ENCODE measurements around the gene DPP7.

DNA sequence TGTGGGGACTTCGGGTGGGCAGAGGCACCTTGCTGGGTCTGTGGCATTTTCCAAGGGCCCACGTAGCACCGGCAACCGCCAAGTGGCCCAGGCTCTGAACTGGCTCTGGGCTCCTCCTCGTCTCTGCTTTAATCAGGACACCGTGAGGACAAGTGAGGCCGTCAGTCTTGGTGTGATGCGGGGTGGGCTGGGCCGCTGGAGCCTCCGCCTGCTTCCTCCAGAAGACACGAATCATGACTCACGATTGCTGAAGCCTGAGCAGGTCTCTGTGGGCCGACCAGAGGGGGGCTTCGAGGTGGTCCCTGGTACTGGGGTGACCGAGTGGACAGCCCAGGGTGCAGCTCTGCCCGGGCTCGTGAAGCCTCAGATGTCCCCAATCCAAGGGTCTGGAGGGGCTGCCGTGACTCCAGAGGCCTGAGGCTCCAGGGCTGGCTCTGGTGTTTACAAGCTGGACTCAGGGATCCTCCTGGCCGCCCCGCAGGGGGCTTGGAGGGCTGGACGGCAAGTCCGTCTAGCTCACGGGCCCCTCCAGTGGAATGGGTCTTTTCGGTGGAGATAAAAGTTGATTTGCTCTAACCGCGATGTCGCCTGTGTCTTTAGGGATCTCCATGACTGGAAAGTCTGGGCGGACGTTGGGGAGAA lies 5.8 kb downstream of the DPP7 start:
- TF ChIP-seq, protein P1, sequence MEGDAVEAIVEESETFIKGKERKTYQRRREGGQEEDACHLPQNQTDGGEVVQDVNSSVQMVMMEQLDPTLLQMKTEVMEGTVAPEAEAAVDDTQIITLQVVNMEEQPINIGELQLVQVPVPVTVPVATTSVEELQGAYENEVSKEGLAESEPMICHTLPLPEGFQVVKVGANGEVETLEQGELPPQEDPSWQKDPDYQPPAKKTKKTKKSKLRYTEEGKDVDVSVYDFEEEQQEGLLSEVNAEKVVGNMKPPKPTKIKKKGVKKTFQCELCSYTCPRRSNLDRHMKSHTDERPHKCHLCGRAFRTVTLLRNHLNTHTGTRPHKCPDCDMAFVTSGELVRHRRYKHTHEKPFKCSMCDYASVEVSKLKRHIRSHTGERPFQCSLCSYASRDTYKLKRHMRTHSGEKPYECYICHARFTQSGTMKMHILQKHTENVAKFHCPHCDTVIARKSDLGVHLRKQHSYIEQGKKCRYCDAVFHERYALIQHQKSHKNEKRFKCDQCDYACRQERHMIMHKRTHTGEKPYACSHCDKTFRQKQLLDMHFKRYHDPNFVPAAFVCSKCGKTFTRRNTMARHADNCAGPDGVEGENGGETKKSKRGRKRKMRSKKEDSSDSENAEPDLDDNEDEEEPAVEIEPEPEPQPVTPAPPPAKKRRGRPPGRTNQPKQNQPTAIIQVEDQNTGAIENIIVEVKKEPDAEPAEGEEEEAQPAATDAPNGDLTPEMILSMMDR (IDR thresholded peaks at IDR 0.05; ENCODE audit: insufficient read depth, low read length): no peak
- TF ChIP-seq POLR2AphosphoS5 (IDR thresholded peaks at IDR 0.05; ENCODE audit: low read depth) (0 out of 2 replicates have a peak, but pooled peaks have one; percentile 13), REST (IDR thresholded peaks at IDR 0.05; ENCODE audit: insufficient replicate concordance, low read depth) (no peak), GABPA (IDR thresholded peaks at IDR 0.05; ENCODE audit: low read depth) (no peak)

Data from HL-60 (cell line).